GM19043 (cell line): Measurements from ENCODE around the gene PCSK4.

Source experiments
- ATAC-seq: cut with Tn5 transposase; IDR thresholded peaks from one replicate; pipeline ENCODE4 v1.9.1; 2021; ENCODE audit warnings: low read depth; ENCODE audit not compliant: unreplicated experiment

The PCSK4 gene

DNA sequence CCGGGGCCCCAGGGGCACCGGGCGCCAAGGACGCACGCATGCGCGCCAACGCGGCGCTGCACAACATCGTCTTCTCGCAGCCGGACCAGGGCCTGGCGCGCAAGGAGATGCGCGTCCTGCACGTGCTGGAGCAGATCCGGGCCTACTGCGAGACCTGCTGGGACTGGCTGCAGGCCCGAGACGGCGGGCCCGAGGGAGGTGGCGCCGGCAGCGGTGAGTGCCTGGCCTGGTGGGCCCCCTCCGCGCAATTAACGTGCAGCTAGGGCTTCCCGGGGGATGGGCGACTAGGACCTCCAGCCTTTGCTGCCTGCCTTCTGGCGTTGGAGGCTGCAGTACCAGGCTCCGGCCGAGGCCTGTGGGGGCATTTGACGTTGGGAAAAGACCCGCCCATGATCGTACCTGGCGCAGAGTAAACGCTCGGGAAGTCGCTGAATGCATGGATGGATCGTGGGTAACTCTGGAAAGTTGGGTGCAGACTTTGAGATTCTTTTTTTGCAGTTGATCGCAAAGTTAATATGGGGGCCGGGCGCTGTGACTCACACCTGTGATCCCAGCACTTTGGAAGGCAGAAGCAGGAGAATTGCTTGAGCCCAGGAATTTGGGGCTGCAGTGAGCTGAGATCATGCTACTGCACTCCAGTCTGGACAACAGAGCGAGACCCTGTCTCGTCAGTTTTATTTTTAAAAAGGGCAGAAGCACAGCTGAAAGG is 33.0 kb downstream of the PCSK4 start:
- no peak for ATAC-seq

DNA sequence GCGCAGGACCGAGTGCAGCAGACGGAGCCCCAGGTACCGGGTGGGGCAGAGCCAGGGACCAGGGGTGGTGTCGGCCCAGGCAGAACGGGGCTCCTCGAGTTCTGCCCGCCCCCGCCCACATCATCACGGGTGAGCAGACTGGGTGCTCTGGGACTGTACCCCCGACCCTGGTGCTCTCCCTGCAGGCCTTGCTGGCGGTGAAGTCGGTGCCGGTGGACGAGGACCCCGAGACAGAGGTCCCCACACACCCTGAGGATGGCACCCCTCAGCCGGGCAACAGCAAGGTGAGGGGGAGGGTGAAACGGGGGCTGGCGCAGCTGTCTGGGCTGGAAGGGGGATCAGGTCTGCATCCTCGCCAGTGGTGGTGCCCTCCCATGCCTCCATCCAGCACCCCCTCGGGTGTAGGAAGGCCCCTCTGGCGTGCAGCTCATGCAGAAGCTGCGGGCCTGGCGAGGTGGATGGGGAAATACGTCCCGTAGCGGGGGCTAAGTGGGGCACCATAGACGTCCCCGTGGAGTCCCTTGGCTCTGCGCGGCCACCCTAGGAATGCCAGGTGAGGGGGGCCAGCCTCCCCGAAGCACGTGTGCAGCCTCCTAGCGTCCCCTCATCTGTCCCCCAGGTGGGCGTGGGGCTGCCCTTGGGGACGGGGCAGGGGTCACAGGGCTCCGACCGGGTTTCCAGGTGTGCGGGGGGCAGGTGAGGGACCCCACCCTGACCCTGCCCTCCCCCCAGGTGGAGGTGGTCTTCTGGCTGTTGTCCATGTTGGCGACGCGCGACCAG is 33.8 kb downstream of the PCSK4 start:
- no peak for ATAC-seq

DNA sequence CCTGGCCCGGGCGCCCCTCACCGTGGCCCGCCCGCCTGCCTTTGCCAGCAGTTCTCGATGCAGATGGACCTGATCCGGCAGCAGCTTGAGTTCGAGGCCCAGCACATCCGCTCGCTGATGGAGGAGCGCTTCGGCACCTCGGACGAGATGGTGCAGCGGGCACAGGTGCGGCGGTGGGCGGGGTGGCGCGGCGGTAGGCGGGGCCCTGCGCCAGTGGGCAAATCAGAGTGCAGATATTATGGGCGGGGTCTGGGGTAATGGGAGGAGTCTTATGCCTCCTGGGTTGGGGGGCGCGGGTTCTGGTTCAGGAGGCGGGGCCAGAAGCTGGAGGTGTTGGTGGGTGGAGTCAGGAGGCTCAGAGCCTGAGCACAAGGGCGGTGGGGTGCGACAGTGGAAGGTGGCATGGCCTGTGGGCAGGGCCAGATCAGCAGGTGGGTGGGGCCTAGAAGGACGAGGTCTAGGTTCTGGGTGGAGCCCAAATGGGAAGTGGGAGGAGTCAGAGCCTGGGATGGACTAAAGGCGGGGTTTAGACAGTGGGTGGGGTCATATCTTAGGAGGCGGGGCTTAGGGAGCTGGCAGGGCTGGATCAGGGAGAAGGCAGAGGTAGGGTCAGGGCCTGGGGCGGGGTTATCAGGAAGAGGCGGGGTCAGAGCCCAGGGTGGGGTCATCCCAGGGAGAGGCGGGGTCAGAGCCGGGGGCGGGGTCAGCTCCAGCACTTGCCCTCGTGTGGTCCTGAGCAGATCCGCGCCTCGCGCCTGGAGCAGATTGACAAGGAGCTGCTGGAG is 34.6 kb downstream of the PCSK4 start:
- no peak for ATAC-seq

DNA sequence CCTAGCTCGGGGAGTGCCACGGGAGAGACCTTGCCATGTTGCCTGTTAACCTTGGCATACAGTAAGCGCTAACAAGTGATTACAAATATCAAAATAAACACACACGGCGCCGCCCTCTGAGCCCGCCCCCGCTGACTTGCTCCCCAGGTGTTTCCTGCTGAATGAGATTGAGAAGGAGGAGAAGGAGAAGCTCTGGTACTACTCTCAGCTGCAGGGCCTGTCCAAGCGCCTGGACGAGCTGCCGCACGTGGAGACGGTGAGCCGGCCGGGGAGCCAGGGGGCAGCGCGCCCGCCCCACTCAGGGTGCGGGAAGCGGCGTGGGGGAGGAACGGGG is 35.2 kb downstream of the PCSK4 start:
- ATAC-seq, result no peak

DNA sequence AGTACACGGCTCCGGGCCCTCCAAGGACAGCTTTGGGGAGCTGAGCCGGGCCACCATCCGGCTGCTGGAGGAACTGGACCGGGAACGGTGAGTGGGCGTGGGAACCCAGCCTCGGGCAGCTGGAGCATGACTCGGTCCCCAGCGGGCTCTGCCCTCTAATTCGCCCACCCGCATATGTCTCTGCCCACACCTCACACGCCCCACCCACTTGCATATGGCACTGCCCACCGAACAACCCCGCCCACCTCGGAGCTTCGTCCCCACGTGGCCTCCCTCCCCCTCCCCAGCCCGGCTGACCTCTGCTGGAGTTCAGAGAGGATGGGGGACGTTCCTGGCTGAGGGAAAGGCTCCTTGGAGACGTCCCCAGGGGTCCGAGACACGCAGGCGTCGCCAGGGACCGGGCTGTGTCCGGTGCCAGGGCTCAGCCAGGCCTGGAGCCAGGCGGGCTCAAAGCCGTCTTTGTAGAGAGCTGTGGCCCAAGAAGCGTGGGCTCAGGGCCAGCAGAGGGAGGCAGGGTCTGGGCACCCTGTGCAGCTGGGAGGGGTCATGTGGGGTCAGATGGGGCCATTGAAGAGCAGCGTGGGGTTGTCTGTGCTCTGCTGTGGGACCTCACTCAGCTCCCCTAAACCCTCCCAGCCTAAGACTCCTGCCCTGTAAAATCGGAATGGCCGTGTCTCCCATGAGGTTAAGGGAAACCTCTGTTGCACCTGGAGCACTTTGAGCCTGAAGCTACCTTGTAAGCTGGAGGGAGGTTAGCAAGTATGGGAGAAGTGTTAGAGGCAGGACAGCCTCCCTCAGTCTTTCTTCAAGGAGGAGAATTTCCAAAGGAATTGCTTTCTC is 36.4 kb downstream of the PCSK4 start:
- ATAC-seq, result no peak

DNA sequence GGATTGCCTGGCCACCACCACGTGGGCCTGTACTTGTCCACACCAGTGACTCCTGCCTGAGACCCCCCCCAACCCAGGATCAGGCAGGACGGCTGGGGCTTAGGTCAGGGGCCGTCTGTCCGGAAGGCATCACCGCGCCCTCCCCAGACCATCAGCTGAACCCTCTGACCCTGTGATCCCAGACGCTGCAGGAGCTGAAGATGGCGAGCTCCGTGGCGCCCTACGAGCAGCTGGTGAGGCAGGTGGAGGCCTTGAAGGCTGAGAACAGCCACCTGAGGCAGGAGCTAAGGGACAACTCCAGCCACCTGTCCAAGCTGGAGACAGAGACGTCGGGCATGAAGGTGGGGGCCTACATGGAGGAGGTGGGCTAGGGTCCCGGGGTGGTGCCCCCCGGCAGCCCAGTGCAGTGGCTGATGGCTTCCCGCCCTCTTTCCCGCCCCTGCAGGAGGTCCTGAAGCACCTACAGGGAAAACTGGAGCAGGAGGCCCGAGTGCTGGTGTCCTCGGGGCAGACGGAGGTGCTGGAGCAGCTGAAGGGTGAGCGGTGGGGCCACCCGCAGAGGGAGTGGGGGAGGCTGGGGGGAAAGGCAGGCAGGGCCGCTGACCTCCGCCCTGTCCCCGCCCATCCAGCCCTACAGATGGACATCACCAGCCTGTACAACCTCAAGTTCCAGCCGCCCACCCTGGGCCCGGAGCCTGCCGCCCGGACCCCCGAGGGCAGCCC is 37.2 kb downstream of the PCSK4 start:
- no peak for ATAC-seq

DNA sequence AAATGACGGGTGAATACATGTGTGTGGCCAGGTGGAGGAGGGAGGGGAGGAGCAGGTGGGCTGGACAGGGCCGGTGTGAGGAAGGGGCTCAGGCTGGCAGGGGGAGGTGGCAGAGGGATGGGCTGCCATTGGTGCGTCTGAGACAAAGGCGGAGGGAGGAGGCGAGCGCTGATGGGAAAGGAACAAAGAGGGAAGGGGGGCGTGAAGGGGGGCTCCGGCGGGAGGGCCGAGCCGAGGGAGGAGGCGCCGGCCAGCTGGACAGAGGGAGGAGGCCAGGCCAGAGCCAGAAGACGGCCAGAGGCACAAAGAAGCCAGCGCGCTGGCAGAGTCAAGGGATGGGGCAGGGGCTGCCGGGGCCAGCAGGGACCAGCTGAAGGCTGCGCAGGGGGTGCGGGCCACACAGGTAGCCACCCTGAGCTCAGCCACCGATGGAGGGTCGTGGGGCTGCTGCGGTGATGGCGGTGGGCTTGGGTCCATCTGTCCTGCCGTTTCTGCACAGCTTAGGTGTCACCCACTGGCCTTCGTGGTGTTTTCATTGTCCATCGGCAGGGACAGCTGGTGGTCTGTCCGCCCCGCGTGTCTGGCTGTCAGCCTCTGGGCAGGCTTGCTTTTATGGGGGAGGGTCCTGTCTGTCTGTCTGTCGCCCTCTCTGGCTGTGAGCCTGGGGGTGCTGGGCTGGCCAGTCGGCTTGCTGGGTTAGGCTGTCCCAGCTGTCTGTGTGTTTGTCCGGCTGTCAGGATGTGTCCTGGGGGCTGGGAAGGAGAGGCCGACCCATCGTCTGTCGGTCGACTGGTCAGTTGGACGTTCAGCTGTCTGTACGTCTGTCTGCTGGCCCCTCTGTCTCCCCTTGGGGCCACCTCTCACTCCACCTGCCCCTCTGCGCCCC is 38.0 kb downstream of the PCSK4 start:
- no peak for ATAC-seq

DNA sequence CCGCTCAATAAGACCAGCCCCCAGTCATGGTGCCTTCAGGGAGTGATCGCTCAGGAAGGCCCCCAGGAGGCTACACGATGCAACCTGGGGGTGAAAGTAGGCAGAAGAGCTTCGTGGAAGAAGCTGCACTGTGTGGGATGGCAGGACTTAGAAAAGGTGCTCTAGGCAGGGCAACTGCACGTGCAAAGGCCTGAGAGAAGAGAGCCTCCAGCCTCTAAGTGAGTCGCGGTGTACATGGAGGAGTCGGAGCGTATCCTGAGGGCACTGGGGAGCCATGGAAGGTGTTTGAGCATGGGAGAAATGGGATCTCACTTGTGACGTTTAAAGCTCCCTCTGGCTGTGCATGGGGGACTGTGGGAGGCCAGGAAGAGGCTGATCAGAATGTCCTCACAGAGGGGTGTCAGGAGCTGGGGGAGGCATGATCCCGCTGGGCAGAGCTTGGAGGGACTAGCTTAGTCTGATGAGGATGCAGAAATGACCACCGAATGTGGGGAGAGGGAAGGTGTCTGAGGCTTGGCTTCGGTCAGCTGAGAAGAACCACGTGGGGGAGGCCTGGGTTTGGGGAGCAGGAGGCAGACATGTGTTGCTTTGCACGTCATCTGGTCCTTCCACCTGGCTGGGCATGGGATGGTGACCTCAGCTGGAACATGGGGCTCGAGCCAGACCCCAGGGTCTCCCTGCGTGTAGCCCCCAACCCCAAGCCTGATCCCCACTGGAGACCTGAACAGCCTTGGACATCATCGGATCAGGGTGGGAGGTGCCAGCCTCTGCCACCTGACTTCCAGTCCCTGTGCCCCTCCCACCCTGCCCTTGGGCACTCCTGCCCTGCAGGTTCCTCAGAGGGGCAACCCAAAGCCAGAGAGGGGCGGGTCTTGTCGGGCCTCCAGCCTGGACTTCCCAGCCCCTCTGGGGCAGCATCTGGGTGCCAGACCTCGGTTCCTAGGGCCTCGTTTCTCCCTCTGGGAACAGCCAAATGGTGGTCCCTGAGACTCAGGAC is 39.1 kb downstream of the PCSK4 start:
- ATAC-seq, result no peak

DNA sequence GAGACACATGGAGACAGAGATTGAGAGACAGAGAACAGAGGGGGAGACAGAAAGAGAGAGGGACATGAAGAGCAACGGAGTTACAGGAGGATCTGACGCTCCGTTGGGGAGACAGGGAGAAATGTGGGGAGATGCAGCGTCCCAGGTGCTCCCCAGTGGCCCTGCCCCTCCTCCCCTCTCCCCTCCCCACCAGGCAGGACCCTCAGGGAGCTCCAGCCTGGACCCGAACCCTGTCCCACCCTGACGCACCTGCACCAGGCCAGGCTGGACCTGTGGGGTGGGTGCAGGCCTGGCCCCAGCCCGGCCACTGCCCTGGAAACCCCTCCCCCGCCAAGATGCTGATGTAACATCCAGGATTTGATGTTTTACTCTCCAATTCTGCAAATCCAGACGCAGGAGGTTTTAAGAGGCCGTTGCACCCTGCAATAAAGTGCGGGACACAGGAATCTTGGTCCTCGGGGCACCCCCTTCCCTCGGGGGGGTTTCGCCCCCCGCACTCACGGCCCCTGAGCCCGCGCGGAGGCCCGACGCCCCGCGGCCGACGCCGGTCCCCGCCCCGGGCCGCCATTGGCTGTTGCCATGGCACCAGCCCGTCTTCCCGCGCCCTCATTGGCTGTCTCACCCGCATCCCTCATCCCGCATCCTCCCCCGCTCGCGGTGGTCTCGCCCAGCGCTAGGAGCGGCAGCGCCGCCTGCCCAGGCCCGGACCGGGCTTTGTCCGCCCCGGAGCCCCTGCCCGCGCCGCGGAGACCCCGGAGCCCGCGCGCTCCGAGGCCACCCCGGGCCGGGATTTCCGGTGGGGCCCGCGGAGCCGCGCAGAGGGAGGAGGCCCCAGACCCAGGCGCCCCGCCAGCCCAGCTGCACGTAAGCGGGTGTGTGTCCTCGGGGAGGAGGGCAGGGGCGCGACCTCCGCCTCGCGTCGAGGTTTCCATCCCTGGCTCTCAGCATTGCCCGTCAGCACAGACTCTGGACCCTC is 40.4 kb downstream of the PCSK4 start, which contains the start of gene APC2:
Gene APC2, plus strand, starts transcription at position 655 of the 976 bp plus-strand sequence. CDS start 2,881 bp downstream, outside the sequence.
- ATAC-seq, result no peak

DNA sequence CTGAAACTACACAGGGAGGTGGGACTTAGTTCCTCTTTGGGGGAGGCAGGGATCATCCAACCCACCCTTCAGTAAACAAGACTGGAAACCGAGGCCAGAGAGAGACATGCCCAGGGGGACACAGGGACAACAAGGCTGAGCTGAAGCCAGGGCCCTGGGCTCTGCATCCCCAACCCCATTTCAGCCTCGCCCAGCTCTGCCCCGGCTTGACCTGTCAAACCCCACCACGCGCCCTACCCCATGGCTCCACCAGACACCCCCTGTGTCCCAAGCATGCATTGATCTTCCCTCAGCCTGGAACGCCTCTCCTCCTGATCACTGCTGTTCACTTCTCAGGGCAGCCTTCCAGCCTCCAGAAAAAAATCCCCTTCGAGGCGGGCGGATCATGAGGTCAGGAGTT is 42.2 kb downstream of the PCSK4 start:
- ATAC-seq, result no peak

DNA sequence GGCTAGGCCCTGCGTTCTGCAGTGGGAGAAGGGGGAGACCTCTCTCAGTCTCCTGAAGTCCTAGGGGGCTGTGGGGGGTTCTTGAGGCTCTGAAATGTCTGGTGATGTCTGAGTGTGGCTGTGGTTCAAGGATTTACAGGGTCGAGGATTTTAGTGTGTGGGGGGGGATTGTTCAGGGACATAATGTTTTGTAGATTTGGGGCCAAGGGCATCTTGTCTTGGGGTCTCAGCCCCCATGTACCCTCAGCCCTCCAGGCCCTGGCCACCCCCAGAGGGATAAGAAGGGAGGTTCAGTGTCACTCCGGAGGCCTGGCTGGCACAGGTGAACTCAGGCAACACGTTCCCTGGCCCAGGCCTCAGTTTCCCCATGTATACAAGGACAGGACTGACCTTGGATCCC is 42.6 kb downstream of the PCSK4 start:
- no peak for ATAC-seq

DNA sequence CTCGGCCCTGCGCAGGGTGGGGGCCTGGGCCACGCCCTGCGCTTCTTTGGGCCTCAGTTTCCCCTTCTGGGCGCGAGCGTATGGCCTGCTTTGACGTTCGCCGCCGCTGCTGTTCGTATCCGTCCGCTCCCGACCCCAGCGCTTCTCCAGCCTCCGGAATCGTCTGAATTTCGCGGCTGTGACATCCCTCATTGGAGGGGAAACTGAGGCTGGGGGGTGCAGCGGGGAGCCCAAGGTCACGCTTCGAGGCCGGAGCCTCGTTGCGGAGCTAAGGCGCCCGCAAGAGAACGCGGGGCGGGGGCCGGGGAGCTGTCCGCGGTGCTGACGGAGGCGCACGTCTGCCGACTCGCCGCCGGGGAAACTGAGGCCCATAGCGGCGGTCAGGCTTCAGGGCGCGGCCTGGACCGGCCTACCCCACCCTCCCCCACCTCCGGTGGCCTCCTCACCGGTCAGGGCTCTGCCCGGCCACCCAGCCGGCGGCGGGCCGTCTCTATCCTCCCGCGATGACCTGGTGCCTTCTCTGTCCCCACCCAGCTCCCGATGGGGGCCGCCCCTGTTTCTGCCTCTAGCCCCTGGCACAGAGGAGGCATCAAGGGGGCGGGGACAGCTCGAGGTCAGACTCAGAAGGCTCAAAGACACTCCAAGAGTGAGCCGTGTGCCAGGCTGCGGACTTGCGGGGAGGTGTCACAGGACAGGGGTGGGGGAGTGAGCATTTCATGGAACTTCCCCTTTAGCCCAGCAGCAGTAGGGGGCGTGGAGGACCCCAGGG is 43.3 kb downstream of the PCSK4 start:
- ATAC-seq, result no peak

DNA sequence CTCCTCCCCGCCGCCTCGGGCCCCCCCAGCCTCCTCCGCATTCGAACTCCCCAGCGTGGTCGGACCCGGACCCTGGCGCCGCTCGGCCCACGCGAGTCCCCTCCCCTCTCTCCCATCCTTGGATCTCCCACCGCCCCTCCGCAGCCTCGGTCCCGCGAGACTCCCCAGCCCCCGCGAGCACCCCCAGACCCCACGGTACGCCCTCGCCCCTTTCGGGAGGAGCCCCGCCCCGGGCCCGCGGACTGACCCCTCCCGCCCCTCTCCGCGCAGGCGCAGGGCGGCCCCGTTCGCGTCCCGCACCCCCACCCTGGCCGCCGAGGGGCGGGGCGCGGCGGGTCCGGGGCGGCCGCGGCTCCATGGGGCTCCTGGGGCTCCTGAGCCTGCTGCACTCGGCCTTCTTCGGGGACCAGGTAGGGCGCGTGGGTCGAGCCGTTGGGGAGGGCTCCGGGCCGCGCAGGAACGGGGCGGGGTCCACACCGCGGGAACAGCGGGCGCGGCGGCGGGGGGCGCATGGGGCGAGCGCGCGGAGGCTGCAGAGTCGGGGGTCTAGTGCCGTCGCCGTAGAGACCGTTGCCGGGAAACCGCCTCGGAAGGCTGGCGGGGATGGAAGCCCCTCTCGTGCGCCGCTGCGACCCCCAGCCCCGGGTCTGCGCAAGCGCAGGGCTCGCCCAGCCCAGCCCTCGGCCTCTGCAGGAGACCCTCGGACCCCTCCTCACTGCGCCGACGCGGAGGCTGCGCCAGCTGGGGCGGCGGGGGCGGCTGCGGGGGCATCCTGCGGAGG is 44.0 kb downstream of the PCSK4 start:
- no peak for ATAC-seq

DNA sequence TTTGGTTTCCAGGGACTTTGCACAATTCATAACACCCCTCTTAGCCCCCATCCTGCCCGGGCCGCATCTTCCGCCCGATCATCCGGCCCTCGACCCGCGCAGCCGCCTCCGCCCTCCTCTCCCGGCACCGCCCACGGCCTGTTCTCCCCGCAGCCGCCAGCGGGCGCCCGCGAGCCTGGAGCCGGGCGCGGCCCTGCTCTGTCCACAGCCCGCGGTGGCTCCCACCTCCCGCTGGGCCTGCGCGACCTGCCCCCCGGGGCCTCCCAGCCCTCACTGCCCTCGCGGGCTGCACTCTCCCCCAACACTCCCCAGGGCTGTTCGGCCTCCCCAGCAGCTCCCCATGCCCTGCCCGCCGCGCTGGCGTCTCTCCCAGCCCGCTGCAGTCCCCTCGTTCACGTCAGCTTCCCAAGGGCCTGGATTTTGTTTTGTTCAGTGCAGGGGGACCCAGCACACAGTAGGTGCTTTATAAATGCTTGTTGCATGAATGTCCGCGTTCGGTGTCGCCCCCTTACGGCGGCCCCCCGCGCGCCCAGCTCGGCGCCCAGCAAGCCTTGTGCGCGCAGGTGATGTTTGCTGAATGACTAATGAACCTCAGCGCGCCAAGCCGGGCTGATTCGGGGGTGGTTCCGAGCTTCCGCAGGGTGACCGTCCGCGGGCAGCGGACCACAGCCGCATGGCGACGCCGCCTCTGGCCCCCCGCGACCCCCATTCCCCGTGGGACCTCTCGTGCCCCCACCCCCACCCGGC is 44.8 kb downstream of the PCSK4 start:
- ATAC-seq, result peak; percentile 61
